ENCODE measurements around the gene SLC10A1. TPM values are rescaled to one million over a fixed set of nuclear protein-coding genes. Genes with fewer than 3 reads are reported as not detected.
"Not testable (repeated sequence)": the region's sequence is repeated elsewhere in the genome, so short reads cannot be mapped to it uniquely, and the experiment has no call there.

The SLC10A1 gene
- total RNA-seq, 1 experiment from 2014 or later = not detected

- Histone ChIP-seq H3K9ac (ENCODE audit: low read length) (no peak overlapping the region), H3K27ac (ENCODE audit: low read length) (no peak overlapping the region), H3K27me3 (ENCODE audit: low read length) (no peaks in the 10 kb centered on the region), H3K9me3 (ENCODE audit: low read length) (peaks cover 8% of the 10 kb centered on the region), H3K9me2 (replicated peaks; ENCODE audit: insufficient read depth, low read length) (no peaks in the 10 kb centered on the region), H4K20me1 (ENCODE audit: insufficient read depth, low read depth, low read length) (no peaks in the 10 kb centered on the region), H3K79me2 (ENCODE audit: low read length) (no peaks in the 10 kb centered on the region), H2AFZ (ENCODE audit: low read length) (no peak overlapping the region), H3K36me3 (ENCODE audit: insufficient read depth, low read length) (no peaks in the 10 kb centered on the region), H3K4me2 (ENCODE audit: low read depth, low read length, poor library complexity, severe bottlenecking) (no peak overlapping the region), H3K4me1 (ENCODE audit: low read length) (no peaks in the 10 kb centered on the region), H3K4me3 (ENCODE audit: low read length) (no peak overlapping the region)
- DNase-seq = no peak
These were observed 56.0 kb downstream of the SLC10A1 start for GRCh38 chr14:69741055-69741454.

GRCh38 chr14:69736405-69736804, 60.6 kb downstream of the SLC10A1 start:
- not testable (repeated sequence) for H3K9ac ChIP-seq (ENCODE audit: low read length); H2AFZ ChIP-seq (ENCODE audit: low read length); H3K36me3 ChIP-seq (ENCODE audit: insufficient read depth, low read length); H3K27me3 ChIP-seq (ENCODE audit: low read length); H3K79me2 ChIP-seq (ENCODE audit: low read length); H3K4me3 ChIP-seq (ENCODE audit: low read length); DNase-seq; H3K9me2 ChIP-seq (replicated peaks; ENCODE audit: insufficient read depth, low read length); H4K20me1 ChIP-seq (ENCODE audit: insufficient read depth, low read depth, low read length); H3K4me2 ChIP-seq (ENCODE audit: low read depth, low read length, poor library complexity, severe bottlenecking); H3K4me1 ChIP-seq (ENCODE audit: low read length); H3K27ac ChIP-seq (ENCODE audit: low read length); H3K9me3 ChIP-seq (ENCODE audit: low read length)

GRCh38 chr14:69731919-69732598, 65.0 kb downstream of the SLC10A1 start:
- H3K9ac ChIP-seq (ENCODE audit: low read length); H3K4me3 ChIP-seq (ENCODE audit: low read length); H2AFZ ChIP-seq (ENCODE audit: low read length); H3K79me2 ChIP-seq (ENCODE audit: low read length); H3K27ac ChIP-seq (ENCODE audit: low read length); H3K4me1 ChIP-seq (ENCODE audit: low read length); H3K9me3 ChIP-seq (ENCODE audit: low read length); H3K36me3 ChIP-seq (ENCODE audit: insufficient read depth, low read length); H4K20me1 ChIP-seq (ENCODE audit: insufficient read depth, low read depth, low read length); H3K27me3 ChIP-seq (ENCODE audit: low read length); H3K4me2 ChIP-seq (ENCODE audit: low read depth, low read length, poor library complexity, severe bottlenecking); DNase-seq; H3K9me2 ChIP-seq (replicated peaks; ENCODE audit: insufficient read depth, low read length): not testable (repeated sequence)

GRCh38 chr14:69727860-69728259, 69.2 kb downstream of the SLC10A1 start:
- no peak overlapping the region for H3K4me2 ChIP-seq (ENCODE audit: low read depth, low read length, poor library complexity, severe bottlenecking)
- no peaks in the 10 kb centered on the region for H3K9me3 ChIP-seq (ENCODE audit: low read length)
- no peaks in the 10 kb centered on the region for H3K27me3 ChIP-seq (ENCODE audit: low read length)
- no peaks in the 10 kb centered on the region for H4K20me1 ChIP-seq (ENCODE audit: insufficient read depth, low read depth, low read length)
- H3K4me3 ChIP-seq (ENCODE audit: low read length) = no peak overlapping the region
- H2AFZ ChIP-seq (ENCODE audit: low read length) = no peak overlapping the region
- no peak overlapping the region for H3K9ac ChIP-seq (ENCODE audit: low read length)
- peaks cover 14% of the 10 kb centered on the region for H3K4me1 ChIP-seq (ENCODE audit: low read length)
- no peaks in the 10 kb centered on the region for H3K9me2 ChIP-seq (replicated peaks; ENCODE audit: insufficient read depth, low read length)
- no peaks in the 10 kb centered on the region for H3K36me3 ChIP-seq (ENCODE audit: insufficient read depth, low read length)
- H3K79me2 ChIP-seq (ENCODE audit: low read length) = no peaks in the 10 kb centered on the region
- H3K27ac ChIP-seq (ENCODE audit: low read length) = no peak overlapping the region
- no peak for DNase-seq

GRCh38 chr14:69726761-69727511, 70.1 kb downstream of the SLC10A1 start:
- DNase-seq = peak; percentile 94
- Histone ChIP-seq H3K27me3 (ENCODE audit: low read length) (no peaks in the 10 kb centered on the region), H3K27ac (ENCODE audit: low read length) (no peak overlapping the region), H3K4me1 (ENCODE audit: low read length) (peaks cover 14% of the 10 kb centered on the region), H3K9ac (ENCODE audit: low read length) (peak overlapping the region; percentile 61), H3K79me2 (ENCODE audit: low read length) (no peaks in the 10 kb centered on the region), H4K20me1 (ENCODE audit: insufficient read depth, low read depth, low read length) (no peaks in the 10 kb centered on the region), H3K36me3 (ENCODE audit: insufficient read depth, low read length) (no peaks in the 10 kb centered on the region), H3K9me2 (replicated peaks; ENCODE audit: insufficient read depth, low read length) (no peaks in the 10 kb centered on the region), H3K9me3 (ENCODE audit: low read length) (no peaks in the 10 kb centered on the region), H3K4me3 (ENCODE audit: low read length) (peak overlapping the region; percentile 56), H3K4me2 (ENCODE audit: low read depth, low read length, poor library complexity, severe bottlenecking) (peak overlapping the region; percentile 77), H2AFZ (ENCODE audit: low read length) (peak overlapping the region; percentile 57)

Small RNA genes within 50 kb of the gene (small RNA-seq; reads per million reads assigned to genes)
- gene RF00614 = not detected

Other genes with a start within 250 kb of the SLC10A1 start
- not detected in 2 replicates for gene CCDC177, start 222.4 kb downstream of the SLC10A1 start, total RNA-seq (2014; rRNA removed; shearing (Covaris generic); ENCODE audit: low replicate concordance)
- 43.8 and 46.0 TPM in 2 replicates for gene SUSD6, start 185.6 kb downstream of the SLC10A1 start, total RNA-seq (2014; rRNA removed; shearing (Covaris generic); ENCODE audit: low replicate concordance)
- gene SRSF5, start 30.1 kb downstream of the SLC10A1 start, total RNA-seq (2014; rRNA removed; shearing (Covaris generic); ENCODE audit: low replicate concordance) = 292 and 379 TPM in 2 replicates
- gene SMOC1, start 82.2 kb upstream of the SLC10A1 start, total RNA-seq (2014; rRNA removed; shearing (Covaris generic); ENCODE audit: low replicate concordance) = not detected in 2 replicates

Data from Karpas-422 (cell line).